A549 (cell line): ENCODE results near the gene PAX4. TPM values are rescaled to one million over a fixed set of nuclear protein-coding genes. Genes with fewer than 3 reads are reported as not detected.

Experiments
- ATAC-seq, 2 experiments: fragments of 200-7000 bp in 1 of 2; fragments of >200 bp in 1 of 2; cut with Nextera tagmentation in 1 of 2; cut with Tn5 transposase in 1 of 2; 3 replicates each; pipeline versions ENCODE4 v1.8.0 to v1.9.1; 2018 to 2020; ENCODE audit warnings: mild to moderate bottlenecking in 1 of 2, moderate library complexity in 1 of 2
- CTCF ChIA-PET: fragments of 300-600 bp; sonication (Branson Sonifier 250); formaldehyde crosslinking; extraction: SDS; loops from one replicate; lab custom pipeline; 2021; ENCODE audit warnings: antibody characterized with exemption, inconsistent platforms; lab: Yijun Ruan, JAX
- POLR2A ChIA-PET: fragments of 350-600 bp; formaldehyde crosslinking; extraction: SDS; loops from one replicate; lab custom pipeline; 2021; ENCODE audit warnings: antibody characterized with exemption, inconsistent platforms; lab: Yijun Ruan, JAX
- DNase-seq, 2 experiments: peaks; one replicate each; pipeline versions ENCODE4 v3.0.0 to v3.0.0-alpha.2; 2011 to 2016; ENCODE audit warnings: low read depth in 1 of 2, low spot score in 1 of 2
- FAIRE-seq: peaks from 2 replicates; lab custom pipeline; 2011; peaks lifted over from hg19 to GRCh38; lab: Jason Lieb, UNC
- H3K27ac ChIP-seq, 2 experiments: fragments of >200 bp; sonication (Bioruptor Twin); formaldehyde crosslinking; 3 replicates each; pipeline ENCODE4 v1.5.1; 2016 to 2017
- H3K4me1 ChIP-seq: fragments of >200 bp; sonication (Bioruptor Twin); formaldehyde crosslinking; 3 replicates; pipeline ENCODE4 v1.6.1; 2016
- H3K4me2 ChIP-seq: fragments of >200 bp; sonication (Bioruptor Twin); formaldehyde crosslinking; 3 replicates; pipeline ENCODE4 v1.6.1; 2016
- H3K4me3 ChIP-seq: fragments of >200 bp; sonication (Bioruptor Twin); formaldehyde crosslinking; 3 replicates; pipeline ENCODE4 v1.5.1; 2016
- H3K9me3 ChIP-seq: fragments of >200 bp; sonication (Bioruptor Twin); formaldehyde crosslinking; 3 replicates; pipeline ENCODE4 v1.6.1; 2016
- BHLHE40 ChIP-seq: IDR thresholded peaks from 2 replicates; pipeline ENCODE4 v1.6.1; 2012; ENCODE audit warnings: low read depth, low read length, inconsistent platforms
- CHD2 ChIP-seq: fragments of 150-350 bp; IDR thresholded peaks from 2 replicates; pipeline ENCODE4 v1.6.1; 2014; ENCODE audit warnings: low read length; ENCODE audit not compliant: partially characterized antibody
- EP300 ChIP-seq, 2 experiments: fragments of >200 bp; sonication (Bioruptor Twin); formaldehyde crosslinking; IDR thresholded peaks; 2 replicates in 1 of 2; 3 replicates in 1 of 2; pipeline ENCODE4 v1.6.1; 2016 to 2017
- ESRRA ChIP-seq: fragments of 150-350 bp; IDR thresholded peaks from 2 replicates; pipeline ENCODE4 v1.6.1; 2014; ENCODE audit warnings: mild to moderate bottlenecking, low read length, borderline replicate concordance
- FOXS1 ChIP-seq: fragments of 250-450 bp; sonication (Bioruptor Pico); IDR thresholded peaks from 2 replicates; pipeline ENCODE4 v1.5.0; 2020; ENCODE audit warnings: mild to moderate bottlenecking, moderate library complexity
- GATA3 ChIP-seq: IDR thresholded peaks from 2 replicates; pipeline ENCODE4 v1.6.1; 2012; ENCODE audit warnings: borderline replicate concordance
- HDAC2 ChIP-seq: fragments of 200-600 bp; sonication (generic); IDR thresholded peaks from 2 replicates; pipeline ENCODE4 v1.6.1; 2016
- HOXB13 ChIP-seq: fragments of 250-450 bp; sonication (Bioruptor Pico); IDR thresholded peaks from 2 replicates; pipeline ENCODE4 v1.5.0; 2020; ENCODE audit warnings: low read depth, mild to moderate bottlenecking, moderate library complexity
- KDM1A ChIP-seq: fragments of 200-600 bp; sonication (generic); IDR thresholded peaks from 2 replicates; pipeline ENCODE4 v1.6.1; 2016; ENCODE audit warnings: low read depth, mild to moderate bottlenecking
- KDM5A ChIP-seq: fragments of 200-600 bp; sonication (generic); IDR thresholded peaks from 2 replicates; pipeline ENCODE4 v1.6.1; 2016; ENCODE audit warnings: antibody characterized with exemption, mild to moderate bottlenecking
- MAZ ChIP-seq: fragments of 150-350 bp; IDR thresholded peaks from 2 replicates; pipeline ENCODE4 v1.6.1; 2014; ENCODE audit warnings: antibody characterized with exemption, low read depth, low read length, borderline replicate concordance
- MYC ChIP-seq: IDR thresholded peaks from 2 replicates; pipeline ENCODE4 v1.6.1; 2012; ENCODE audit warnings: mild to moderate bottlenecking, inconsistent platforms, low read length, improper control_type of control experiment, borderline replicate concordance
- PHF8 ChIP-seq: fragments of 200-600 bp; sonication (generic); IDR thresholded peaks from 2 replicates; pipeline ENCODE4 v1.6.1; 2016; ENCODE audit warnings: low read depth, mild to moderate bottlenecking, antibody characterized with exemption, moderate library complexity, borderline replicate concordance
- POLR2A ChIP-seq: IDR thresholded peaks from 2 replicates; pipeline ENCODE4 v1.6.1; 2012; ENCODE audit warnings: mild to moderate bottlenecking, low read length
- POLR2AphosphoS2 ChIP-seq: conservative IDR thresholded peaks from 2 replicates; pipeline ENCODE4 v1.6.1; 2012; ENCODE audit warnings: low read length, improper control_type of control experiment, inconsistent platforms
- RAD21 ChIP-seq, 2 experiments: fragments of >200 bp in 1 of 2; sonication (Bioruptor Twin) in 1 of 2; formaldehyde crosslinking in 1 of 2; IDR thresholded peaks in 1 of 2; conservative IDR thresholded peaks in 1 of 2; 2 replicates in 1 of 2; 3 replicates in 1 of 2; pipeline ENCODE4 v1.6.1; 2012 to 2018; ENCODE audit warnings: inconsistent platforms in 1 of 2
- RARB ChIP-seq: fragments of 250-450 bp; sonication (Bioruptor Pico); IDR thresholded peaks from 2 replicates; pipeline ENCODE4 v1.8.0; 2021; ENCODE audit warnings: mild to moderate bottlenecking, moderate library complexity
- RCOR1 ChIP-seq: fragments of 150-350 bp; IDR thresholded peaks from 2 replicates; pipeline ENCODE4 v1.6.1; 2014; ENCODE audit warnings: antibody characterized with exemption, low read length, low read depth
- RFX5 ChIP-seq: fragments of 450-650 bp; IDR thresholded peaks from 2 replicates; pipeline ENCODE4 v1.7.1; 2014; ENCODE audit warnings: antibody characterized with exemption, mild to moderate bottlenecking, moderate library complexity
- SMC3 ChIP-seq: fragments of >200 bp; sonication (Bioruptor Twin); formaldehyde crosslinking; IDR thresholded peaks from 3 replicates; pipeline ENCODE4 v1.6.1; 2018; ENCODE audit warnings: inconsistent platforms
- SREBF2 ChIP-seq: fragments of 450-650 bp; IDR thresholded peaks from 2 replicates; pipeline ENCODE4 v1.6.1; 2014; ENCODE audit warnings: mild to moderate bottlenecking, moderate library complexity
- ZC3H11A ChIP-seq: fragments of 450-650 bp; IDR thresholded peaks from 2 replicates; pipeline ENCODE4 v1.6.1; 2014; ENCODE audit warnings: antibody characterized with exemption, mild to moderate bottlenecking
- ZSCAN20 ChIP-seq: fragments of 250-450 bp; sonication (Bioruptor Pico); IDR thresholded peaks from 2 replicates; pipeline ENCODE4 v1.8.0; 2022; ENCODE audit warnings: mild to moderate bottlenecking, moderate library complexity
- WGBS: methylation state at CpG from one replicate; pipeline ENCODE4 v1.1.6; 2017; ENCODE audit errors: missing lambda C conversion rate; 5-methylcytosine and 5-hydroxymethylcytosine counted together
- polyA plus RNA-seq, 4 experiments: library from polyadenylated mRNA; depleted of rRNA in 3 of 4; stranded (reverse); fragments of >200 nt; fragmentation: RNase III in 1 of 4; extraction: RNeasy Plus Mini Kit Qiagen cat#74134 plus additional on column Dnase treatment in 1 of 4; gene quantifications; 2 replicates in 3 of 4; 3 replicates in 1 of 4; pipeline ENCODE4 v1.2.3, GENCODE V29; 2011 to 2017
- TF ChIP-seq, protein P1 (sequence below): fragments of 250-450 bp; sonication (Bioruptor Pico); IDR thresholded peaks from 2 replicates; pipeline ENCODE4 v1.5.0; 2021; ENCODE audit warnings: mild to moderate bottlenecking, moderate library complexity, borderline replicate concordance
- TF ChIP-seq, protein P2 (sequence below): fragments of 250-450 bp; sonication (Bioruptor Pico); IDR thresholded peaks from 2 replicates; pipeline ENCODE4 v1.5.0; 2020; ENCODE audit warnings: low read depth, mild to moderate bottlenecking, moderate library complexity
- TF ChIP-seq, protein P3 (sequence below): IDR thresholded peaks from 2 replicates; pipeline ENCODE4 v1.6.1; 2012; ENCODE audit warnings: low read depth, borderline replicate concordance
- TF ChIP-seq, protein P4 (sequence below): fragments of >200 bp; sonication (Bioruptor Twin); formaldehyde crosslinking; IDR thresholded peaks from 3 replicates; pipeline ENCODE4 v1.5.1; 2016
- TF ChIP-seq, protein P5 (sequence below): fragments of 450-650 bp; IDR thresholded peaks from 2 replicates; pipeline ENCODE4 v1.6.1; 2014; ENCODE audit warnings: antibody characterized with exemption

PAX4 gene
- polyA plus RNA-seq, 2 of the 4 experiments (the other 2 are of a cell fraction): not detected

DNA sequence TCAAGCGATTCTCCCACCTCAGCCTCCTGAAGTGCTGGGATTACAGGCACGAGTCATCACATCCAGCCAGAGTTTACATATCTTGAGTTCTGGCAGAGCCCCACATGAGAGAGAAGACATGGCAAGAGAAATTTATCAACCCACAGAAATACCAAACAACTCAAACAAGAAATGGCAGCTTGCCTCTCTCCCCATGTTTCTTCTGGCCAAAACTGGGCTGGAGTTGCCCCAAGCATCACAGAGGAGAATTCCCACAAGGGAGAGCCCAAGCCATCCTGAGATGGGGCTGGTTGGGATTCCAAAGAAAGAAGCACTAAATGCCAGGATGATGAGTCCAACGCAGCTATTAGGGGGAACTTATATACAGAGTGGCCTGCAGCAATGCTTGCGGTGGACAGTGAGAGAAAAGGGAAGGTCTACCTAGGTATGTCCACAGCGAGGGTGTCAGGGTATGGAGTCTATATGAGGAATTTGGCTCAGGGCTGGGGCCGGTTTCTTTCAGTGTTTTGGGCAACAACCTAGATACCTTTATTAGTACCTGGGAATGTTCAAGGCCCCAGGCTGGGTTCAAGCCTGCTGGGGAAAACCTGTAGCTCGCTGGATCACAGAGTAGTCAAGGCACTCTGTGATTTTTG is 14.5 kb upstream of the PAX4 start:
- H3K9me3 ChIP-seq: no peaks in the 10 kb centered on the region
- H3K4me1 ChIP-seq: no peaks in the 10 kb centered on the region
- ChIA-PET POLR2A (no interaction called here), CTCF (interaction anchor here (1.4 kb wide), 1 partner anchor 43 kb away, joined by 4 read pairs; no protein-coding TSS in a partner anchor)
- DNase-seq: no peak
- no peak for FAIRE-seq
- no peak overlapping the region for H3K4me2 ChIP-seq
- ATAC-seq: no peak
- H3K4me3 ChIP-seq: no peak overlapping the region
- 53% methylated on average over 7 of the region's 7 CpGs for WGBS
- no peak overlapping the region for H3K27ac ChIP-seq
- TF ChIP-seq SREBF2 (no peak), CHD2 (no peak), HOXB13 (CRISPR knock-in tag) (no peak), FOXS1 (CRISPR knock-in tag) (no peak), ESRRA (no peak), HDAC2 (no peak), GATA3 (no peak), PHF8 (no peak), RCOR1 (no peak), POLR2AphosphoS2 (no peak), BHLHE40 (no peak), EP300 (IDR thresholded peaks at IDR 0.05) (no peak), ZSCAN20 (CRISPR knock-in tag) (no peak), KDM5A (no peak), SMC3 (no peak), KDM1A (no peak), ZC3H11A (no peak)
- TF ChIP-seq, protein P1, sequence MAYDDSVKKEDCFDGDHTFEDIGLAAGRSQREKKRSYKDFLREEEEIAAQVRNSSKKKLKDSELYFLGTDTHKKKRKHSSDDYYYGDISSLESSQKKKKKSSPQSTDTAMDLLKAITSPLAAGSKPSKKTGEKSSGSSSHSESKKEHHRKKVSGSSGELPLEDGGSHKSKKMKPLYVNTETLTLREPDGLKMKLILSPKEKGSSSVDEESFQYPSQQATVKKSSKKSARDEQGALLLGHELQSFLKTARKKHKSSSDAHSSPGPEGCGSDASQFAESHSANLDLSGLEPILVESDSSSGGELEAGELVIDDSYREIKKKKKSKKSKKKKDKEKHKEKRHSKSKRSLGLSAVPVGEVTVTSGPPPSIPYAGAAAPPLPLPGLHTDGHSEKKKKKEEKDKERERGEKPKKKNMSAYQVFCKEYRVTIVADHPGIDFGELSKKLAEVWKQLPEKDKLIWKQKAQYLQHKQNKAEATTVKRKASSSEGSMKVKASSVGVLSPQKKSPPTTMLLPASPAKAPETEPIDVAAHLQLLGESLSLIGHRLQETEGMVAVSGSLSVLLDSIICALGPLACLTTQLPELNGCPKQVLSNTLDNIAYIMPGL (CRISPR knock-in tag): no peak
- TF ChIP-seq, protein P2, sequence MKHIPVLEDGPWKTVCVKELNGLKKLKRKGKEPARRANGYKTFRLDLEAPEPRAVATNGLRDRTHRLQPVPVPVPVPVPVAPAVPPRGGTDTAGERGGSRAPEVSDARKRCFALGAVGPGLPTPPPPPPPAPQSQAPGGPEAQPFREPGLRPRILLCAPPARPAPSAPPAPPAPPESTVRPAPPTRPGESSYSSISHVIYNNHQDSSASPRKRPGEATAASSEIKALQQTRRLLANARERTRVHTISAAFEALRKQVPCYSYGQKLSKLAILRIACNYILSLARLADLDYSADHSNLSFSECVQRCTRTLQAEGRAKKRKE (CRISPR knock-in tag): no peak
- TF ChIP-seq, protein P3, sequence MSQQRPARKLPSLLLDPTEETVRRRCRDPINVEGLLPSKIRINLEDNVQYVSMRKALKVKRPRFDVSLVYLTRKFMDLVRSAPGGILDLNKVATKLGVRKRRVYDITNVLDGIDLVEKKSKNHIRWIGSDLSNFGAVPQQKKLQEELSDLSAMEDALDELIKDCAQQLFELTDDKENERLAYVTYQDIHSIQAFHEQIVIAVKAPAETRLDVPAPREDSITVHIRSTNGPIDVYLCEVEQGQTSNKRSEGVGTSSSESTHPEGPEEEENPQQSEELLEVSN: no peak
- TF ChIP-seq, all 56 proteins: peak for 0

DNA sequence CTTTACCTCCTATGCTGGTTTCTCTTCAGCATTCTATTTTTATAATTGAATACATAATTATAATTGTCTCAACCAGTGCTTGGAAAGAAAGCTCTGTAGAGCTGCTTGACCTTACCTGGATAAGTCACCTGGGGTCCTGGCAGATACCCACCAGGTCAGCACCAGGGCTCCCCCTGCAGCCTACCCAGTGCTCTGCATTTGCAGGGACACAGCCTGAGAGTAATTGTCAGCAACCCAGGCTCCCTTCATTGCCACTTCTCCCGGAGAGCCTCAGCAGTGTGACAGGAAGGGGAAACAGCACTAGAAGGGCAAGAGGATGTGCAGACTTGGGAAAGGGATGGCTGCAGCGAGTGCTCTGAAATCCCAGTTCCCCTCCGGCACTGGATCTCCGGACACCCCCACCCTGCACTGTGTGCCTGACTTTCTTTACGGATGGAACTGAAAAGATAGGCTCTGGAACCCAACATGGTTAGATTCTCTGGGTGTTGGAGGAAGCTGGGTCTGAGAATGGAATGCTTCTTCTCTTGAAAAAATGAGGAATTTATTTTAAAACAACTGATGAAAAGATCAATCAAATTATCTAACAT is 11.4 kb upstream of the PAX4 start:
- no peak overlapping the region for H3K27ac ChIP-seq
- no peaks in the 10 kb centered on the region for H3K4me1 ChIP-seq
- ChIA-PET POLR2A (no interaction called here), CTCF (interaction anchor here (0.9 to 1.6 kb wide), 3 partner anchors 8 to 14 kb away, joined by 3 to 6 read pairs (median 6); no protein-coding TSS in a partner anchor)
- H3K4me2 ChIP-seq: no peak overlapping the region
- ATAC-seq (peak; percentile 89 to 91), FAIRE-seq (no peak), DNase-seq (peak; percentile 32 to 53)
- H3K4me3 ChIP-seq: no peak overlapping the region
- H3K9me3 ChIP-seq: no peaks in the 10 kb centered on the region
- WGBS: 38% methylated on average over 5 of the region's 5 CpGs
- TF ChIP-seq, protein P3: no peak
- TF ChIP-seq RFX5 (no peak), HOXB13 (CRISPR knock-in tag) (no peak), RAD21 (conservative IDR thresholded peaks at IDR 0.05 in 1 of 2, IDR thresholded peaks at IDR 0.05 in 1 of 2) (peak in 1 of 2 experiments; percentile 36; a peak in 1 of 5 replicates), MYC (no peak), FOXS1 (CRISPR knock-in tag) (no peak), HDAC2 (no peak), CHD2 (no peak), RARB (no peak), RCOR1 (no peak), MAZ (no peak), POLR2A (no peak), BHLHE40 (no peak), SMC3 (0 out of 3 replicates have a peak, but pooled peaks have one; percentile 11)
- TF ChIP-seq, protein P4, sequence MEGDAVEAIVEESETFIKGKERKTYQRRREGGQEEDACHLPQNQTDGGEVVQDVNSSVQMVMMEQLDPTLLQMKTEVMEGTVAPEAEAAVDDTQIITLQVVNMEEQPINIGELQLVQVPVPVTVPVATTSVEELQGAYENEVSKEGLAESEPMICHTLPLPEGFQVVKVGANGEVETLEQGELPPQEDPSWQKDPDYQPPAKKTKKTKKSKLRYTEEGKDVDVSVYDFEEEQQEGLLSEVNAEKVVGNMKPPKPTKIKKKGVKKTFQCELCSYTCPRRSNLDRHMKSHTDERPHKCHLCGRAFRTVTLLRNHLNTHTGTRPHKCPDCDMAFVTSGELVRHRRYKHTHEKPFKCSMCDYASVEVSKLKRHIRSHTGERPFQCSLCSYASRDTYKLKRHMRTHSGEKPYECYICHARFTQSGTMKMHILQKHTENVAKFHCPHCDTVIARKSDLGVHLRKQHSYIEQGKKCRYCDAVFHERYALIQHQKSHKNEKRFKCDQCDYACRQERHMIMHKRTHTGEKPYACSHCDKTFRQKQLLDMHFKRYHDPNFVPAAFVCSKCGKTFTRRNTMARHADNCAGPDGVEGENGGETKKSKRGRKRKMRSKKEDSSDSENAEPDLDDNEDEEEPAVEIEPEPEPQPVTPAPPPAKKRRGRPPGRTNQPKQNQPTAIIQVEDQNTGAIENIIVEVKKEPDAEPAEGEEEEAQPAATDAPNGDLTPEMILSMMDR: peak; percentile 35; the same call in 2 of the 3 replicates
- TF ChIP-seq, protein P5, sequence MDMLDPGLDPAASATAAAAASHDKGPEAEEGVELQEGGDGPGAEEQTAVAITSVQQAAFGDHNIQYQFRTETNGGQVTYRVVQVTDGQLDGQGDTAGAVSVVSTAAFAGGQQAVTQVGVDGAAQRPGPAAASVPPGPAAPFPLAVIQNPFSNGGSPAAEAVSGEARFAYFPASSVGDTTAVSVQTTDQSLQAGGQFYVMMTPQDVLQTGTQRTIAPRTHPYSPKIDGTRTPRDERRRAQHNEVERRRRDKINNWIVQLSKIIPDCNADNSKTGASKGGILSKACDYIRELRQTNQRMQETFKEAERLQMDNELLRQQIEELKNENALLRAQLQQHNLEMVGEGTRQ: no peak
